H1 (cell line): Measurements from ENCODE around the gene NR2C2. TPM values are rescaled to one million over a fixed set of nuclear protein-coding genes. Genes with fewer than 3 reads are reported as not detected.

Source experiments
- CHD7 ChIP-seq: fragments of 300-600 bp; sonication (generic); IDR thresholded peaks from 2 replicates; pipeline ENCODE4 v1.7.1; 2012; ENCODE audit warnings: low read length, moderate library complexity, mild to moderate bottlenecking, inconsistent platforms; ENCODE audit not compliant: insufficient replicate concordance
- CREB1 ChIP-seq: IDR thresholded peaks from 2 replicates; pipeline ENCODE4 v1.6.1; 2012; ENCODE audit warnings: inconsistent platforms
- GABPA ChIP-seq: IDR thresholded peaks from 2 replicates; pipeline ENCODE4 v1.6.1; 2011; ENCODE audit warnings: mild to moderate bottlenecking, low read length, moderate library complexity, borderline replicate concordance; ENCODE audit not compliant: insufficient read depth
- SP1 ChIP-seq: IDR thresholded peaks from 2 replicates; pipeline ENCODE4 v1.6.1; 2011; ENCODE audit warnings: low read depth, low read length
- TEAD4 ChIP-seq: IDR thresholded peaks from 2 replicates; pipeline ENCODE4 v1.6.1; 2012; ENCODE audit warnings: low read depth, low read length, inconsistent platforms, mixed read lengths
- polyA plus RNA-seq, 7 experiments: library from polyadenylated mRNA; depleted of rRNA in 3 of 7; stranded (reverse) in 5 of 7; unstranded in 2 of 7; fragments of >200 nt in 5 of 7; fragments of 200-250 nt in 2 of 7; gene quantifications; 1 replicate in 5 of 7; 2 replicates in 1 of 7; 4 replicates in 1 of 7; pipeline versions ENCODE4 v1.2.1 to v1.2.3, GENCODE V29; 2011 to 2013; ENCODE audit warnings: missing spikeins in 2 of 7, mixed read lengths in 2 of 7
- total RNA-seq: library from RNA; stranded (reverse); fragmentation: NEBNext Ultra II Directional; extraction: Animal tissue kit (Norgen Biotek cat#: 25700); gene quantifications from 2 replicates; pipeline ENCODE4 v1.2.1, GENCODE V29; 2021

Gene NR2C2
- total and polyA plus RNA-seq, 2 of the 8 experiments (the other 6 are each of a cell fraction or from before 2014, with no cell fraction given): 16.6 to 44.4 TPM

DNA sequence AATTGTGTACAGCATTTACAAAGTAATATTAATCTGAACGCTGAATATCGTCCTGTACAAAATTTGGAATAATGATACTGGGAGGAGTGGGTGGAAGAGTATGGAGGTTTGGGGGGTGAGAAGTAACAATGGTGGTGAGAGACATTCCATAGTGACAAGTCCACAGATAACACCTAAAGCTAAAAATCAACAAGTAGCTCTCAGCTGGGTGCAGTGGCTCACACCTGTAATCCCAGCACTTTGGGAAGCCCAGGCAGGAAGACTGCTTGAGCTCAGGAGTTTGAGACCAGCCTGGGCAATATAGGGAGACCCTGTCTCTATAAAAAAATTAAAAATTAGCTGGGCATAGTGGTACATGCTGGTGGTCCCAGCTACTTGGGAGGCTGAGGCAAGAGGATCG lies 112.6 kb downstream of the NR2C2 start (continued):
- no peak for TF ChIP-seq CHD7
- no peak for TF ChIP-seq SP1
- no peak for TF ChIP-seq CREB1
- TF ChIP-seq TEAD4: no peak
- no peak for TF ChIP-seq GABPA
